ENCODE data around the gene PTH2R.

DNA sequence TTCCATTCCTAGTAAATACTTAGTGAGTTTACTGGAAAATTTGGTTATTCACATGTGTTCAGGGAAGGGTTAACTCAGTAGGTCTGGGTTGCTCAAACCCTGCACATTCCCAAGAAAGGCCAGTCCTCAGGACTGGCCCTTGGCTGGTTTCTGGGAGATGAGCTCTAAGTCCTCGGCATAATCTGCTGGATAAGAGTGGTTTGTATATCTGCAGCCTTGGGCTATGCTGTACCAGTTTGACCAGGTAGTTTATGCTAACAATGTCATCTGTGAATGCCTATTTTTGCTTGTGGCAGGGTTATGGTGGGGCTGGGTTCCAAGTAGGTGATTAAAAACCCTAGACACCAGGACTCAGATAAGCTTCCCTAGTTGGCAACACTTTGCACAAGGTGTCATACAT, 7.4 kb upstream of the PTH2R start:
- TF ChIP-seq ZNF70 (CRISPR knock-in tag; IDR thresholded peaks at IDR 0.05), result no peak
- TF ChIP-seq, protein P1, sequence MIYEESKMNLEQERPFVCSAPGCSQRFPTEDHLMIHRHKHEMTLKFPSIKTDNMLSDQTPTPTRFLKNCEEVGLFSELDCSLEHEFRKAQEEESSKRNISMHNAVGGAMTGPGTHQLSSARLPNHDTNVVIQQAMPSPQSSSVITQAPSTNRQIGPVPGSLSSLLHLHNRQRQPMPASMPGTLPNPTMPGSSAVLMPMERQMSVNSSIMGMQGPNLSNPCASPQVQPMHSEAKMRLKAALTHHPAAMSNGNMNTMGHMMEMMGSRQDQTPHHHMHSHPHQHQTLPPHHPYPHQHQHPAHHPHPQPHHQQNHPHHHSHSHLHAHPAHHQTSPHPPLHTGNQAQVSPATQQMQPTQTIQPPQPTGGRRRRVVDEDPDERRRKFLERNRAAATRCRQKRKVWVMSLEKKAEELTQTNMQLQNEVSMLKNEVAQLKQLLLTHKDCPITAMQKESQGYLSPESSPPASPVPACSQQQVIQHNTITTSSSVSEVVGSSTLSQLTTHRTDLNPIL (CRISPR knock-in tag; IDR thresholded peaks at IDR 0.05; ENCODE audit: low read depth), result no peak
- TF ChIP-seq TOX (CRISPR knock-in tag; IDR thresholded peaks at IDR 0.05; ENCODE audit: borderline replicate concordance), result no peak
